ENCODE data around the gene FGF14.

GRCh38 chr13:102033857-102034331 is 368.0 kb downstream of the FGF14 start:
- no peak for TF ChIP-seq CTCF (conservative IDR thresholded peaks at IDR 0.05)
- no peak for TF ChIP-seq ZFX (IDR thresholded peaks at IDR 0.05)

All from C4-2B (cell line).